Gastroesophageal sphincter (tissue), 3 donors: Measurements from ENCODE around the gene MYH10.
"Not testable (repeated sequence)": the region's sequence is repeated elsewhere in the genome, so short reads cannot be mapped to it uniquely, and the experiment has no call there.

Experiments used
- CTCF ChIP-seq, 4 experiments: fragments of 200-600 bp in 2 of 4; fragments of 450-650 bp in 2 of 4; sonication (generic) in 1 of 4; IDR thresholded peaks; one replicate each; pipeline ENCODE4 v1.5.1; 2017 to 2019; ENCODE audit warnings: antibody characterized with exemption in 4 of 4, mild to moderate bottlenecking in 2 of 4, moderate library complexity in 2 of 4
- EP300 ChIP-seq: sonication (generic); formaldehyde crosslinking; IDR thresholded peaks from one replicate; pipeline ENCODE4 v1.6.1; 2017; ENCODE audit warnings: antibody characterized with exemption, mild to moderate bottlenecking
- POLR2A ChIP-seq, 2 donors: fragments of 450-650 bp; IDR thresholded peaks; one replicate each; pipeline ENCODE4 v1.6.1; 2017; ENCODE audit warnings: antibody characterized with exemption in 2 of 2, mild to moderate bottlenecking in 2 of 2, moderate library complexity in 1 of 2
- POLR2AphosphoS5 ChIP-seq: sonication (generic); formaldehyde crosslinking; IDR thresholded peaks from one replicate; pipeline ENCODE4 v1.6.1; 2017; ENCODE audit warnings: antibody characterized with exemption

GRCh38 chr17:8539976-8540375, 90.5 kb downstream of the MYH10 start:
- TF ChIP-seq CTCF (IDR thresholded peaks at IDR 0.05); EP300; POLR2A (IDR thresholded peaks at IDR 0.05); POLR2AphosphoS5: not testable (repeated sequence)
